ENCODE measurements around the gene GNMT.
"Not testable (repeated sequence)": the region's sequence is repeated elsewhere in the genome, so short reads cannot be mapped to it uniquely, and the experiment has no call there.

GNMT gene

DNA sequence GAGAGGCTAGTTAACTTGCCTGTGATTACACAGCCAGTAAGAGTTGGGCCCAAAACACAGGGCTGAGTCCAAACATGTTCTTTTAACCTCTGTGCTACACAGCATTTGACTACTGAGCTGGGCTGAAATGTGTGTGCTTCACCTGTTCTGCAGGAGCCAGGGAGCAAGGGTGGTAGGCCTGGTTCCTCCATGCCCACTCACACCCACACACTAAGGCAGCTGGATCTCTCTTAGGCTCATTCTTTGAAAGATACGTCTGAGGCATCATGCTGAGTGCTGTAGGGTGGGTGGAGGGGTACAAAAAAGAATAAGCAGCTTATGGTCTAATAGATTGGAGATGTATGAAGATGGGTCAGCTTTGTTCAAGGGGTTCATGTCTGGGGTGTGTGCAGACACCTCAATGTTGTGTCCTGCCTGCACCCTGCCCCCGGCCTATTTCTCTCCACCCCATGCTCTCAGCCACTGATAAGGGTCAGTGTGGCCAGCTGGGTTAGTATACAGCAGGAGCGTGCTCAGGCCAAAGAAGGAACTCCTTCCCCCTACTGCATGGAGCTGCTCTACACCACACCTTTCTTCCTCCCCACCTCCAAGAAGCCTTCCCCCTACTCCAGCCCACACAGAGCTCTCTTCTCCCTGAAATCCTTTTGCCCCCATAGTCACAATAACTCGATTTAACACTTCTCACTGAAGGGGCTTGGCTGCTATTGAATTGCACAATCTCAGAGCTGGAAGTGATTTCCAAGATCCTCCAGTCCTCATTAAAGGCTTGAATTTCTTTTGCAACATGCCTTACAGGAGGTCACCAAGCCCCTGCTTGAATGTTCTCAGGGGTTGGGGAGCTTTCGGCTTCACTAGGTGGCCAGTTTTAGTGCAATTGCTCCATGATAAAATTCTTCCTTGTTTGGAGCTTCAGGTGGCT is 27.2 kb downstream of the GNMT start:
- no peak overlapping the region for H3K27ac ChIP-seq (ENCODE audit: low read depth in 2 of 2, low read length in 2 of 2)
- no peaks in the 10 kb centered on the region for H3K9me3 ChIP-seq (ENCODE audit: control insufficient read depth in 2 of 2, low read length in 2 of 2)
- no peaks in the 10 kb centered on the region for H3K27me3 ChIP-seq (ENCODE audit: control insufficient read depth in 2 of 2, insufficient read depth in 2 of 2, low read length in 2 of 2)
- no peak overlapping the region for H3K9ac ChIP-seq (ENCODE audit: low read depth in 1 of 2, low read length in 2 of 2)
- peaks cover 22 to 27% of the 10 kb centered on the region in 2 donors for H3K4me1 ChIP-seq (ENCODE audit: control insufficient read depth in 2 of 2, insufficient read depth in 2 of 2, low read length in 2 of 2)
- H3K4me3 ChIP-seq (ENCODE audit: low read length in 2 of 2): no peak overlapping the region
- peaks cover 13 to 14% of the 10 kb centered on the region in 2 donors for H3K36me3 ChIP-seq (ENCODE audit: control insufficient read depth in 2 of 2, insufficient read depth in 2 of 2, low read length in 2 of 2)

DNA sequence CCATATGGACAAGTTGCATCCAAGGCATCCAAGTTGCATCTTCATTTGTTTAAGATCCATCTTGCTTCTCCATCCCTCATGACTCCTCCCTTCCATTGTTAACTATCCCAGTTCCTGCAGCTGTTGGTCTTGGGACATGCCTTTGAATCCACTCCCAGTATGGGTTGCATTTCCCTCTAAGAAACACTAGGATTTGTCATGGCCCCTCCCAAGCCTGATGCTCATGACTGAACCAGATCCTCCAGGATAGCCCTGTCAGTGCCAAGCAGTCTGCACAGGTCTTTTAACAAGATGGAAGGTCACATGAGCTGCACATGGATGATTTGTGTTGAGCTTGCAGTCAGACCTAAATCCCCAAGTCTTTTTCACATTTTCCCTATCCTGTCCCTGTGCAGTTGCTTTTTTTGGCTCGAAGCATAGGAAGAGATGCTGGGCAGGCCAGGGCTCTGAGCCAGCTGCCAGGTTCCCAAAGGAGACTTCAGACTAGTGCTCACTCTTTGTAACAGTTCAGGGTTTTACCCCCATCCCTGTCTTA is 28.0 kb downstream of the GNMT start:
- no peak overlapping the region for H3K4me3 ChIP-seq (ENCODE audit: low read length in 2 of 2)
- H3K36me3 ChIP-seq (ENCODE audit: control insufficient read depth in 2 of 2, insufficient read depth in 2 of 2, low read length in 2 of 2): peaks cover 13 to 14% of the 10 kb centered on the region in 2 donors
- no peaks in the 10 kb centered on the region for H3K9me3 ChIP-seq (ENCODE audit: control insufficient read depth in 2 of 2, low read length in 2 of 2)
- no peak overlapping the region for H3K27ac ChIP-seq (ENCODE audit: low read depth in 2 of 2, low read length in 2 of 2)
- H3K27me3 ChIP-seq (ENCODE audit: control insufficient read depth in 2 of 2, insufficient read depth in 2 of 2, low read length in 2 of 2): no peaks in the 10 kb centered on the region
- peaks cover 21 to 27% of the 10 kb centered on the region in 2 donors for H3K4me1 ChIP-seq (ENCODE audit: control insufficient read depth in 2 of 2, insufficient read depth in 2 of 2, low read length in 2 of 2)
- no peak overlapping the region for H3K9ac ChIP-seq (ENCODE audit: low read depth in 1 of 2, low read length in 2 of 2)

DNA sequence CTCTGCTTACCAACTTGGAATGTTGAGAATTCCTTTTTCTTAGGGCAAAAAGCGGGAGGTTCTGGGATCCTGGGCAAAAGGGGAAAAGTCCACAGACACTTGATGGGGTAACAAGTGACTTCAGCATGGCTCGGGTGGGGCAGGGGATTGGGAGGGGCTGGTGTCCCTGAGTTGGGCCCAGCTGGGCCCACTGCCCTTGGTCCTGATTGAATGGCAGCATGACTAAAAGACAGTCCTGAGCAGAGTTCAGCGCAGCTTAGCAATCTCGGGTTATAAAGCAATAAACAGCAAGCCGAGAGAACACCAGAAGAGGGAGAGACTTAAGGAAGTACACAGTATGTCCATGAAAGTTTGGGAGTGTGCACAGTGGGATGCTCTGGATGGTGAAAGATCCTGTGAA is 29.4 kb downstream of the GNMT start:
- no peak overlapping the region for H3K4me3 ChIP-seq (ENCODE audit: low read length in 2 of 2)
- no peaks in the 10 kb centered on the region for H3K27me3 ChIP-seq (ENCODE audit: control insufficient read depth in 2 of 2, insufficient read depth in 2 of 2, low read length in 2 of 2)
- peak overlapping the region; percentile 56 to 70 for H3K27ac ChIP-seq (ENCODE audit: low read depth in 2 of 2, low read length in 2 of 2)
- no peak overlapping the region for H3K9ac ChIP-seq (ENCODE audit: low read depth in 1 of 2, low read length in 2 of 2)
- peaks cover 17 to 22% of the 10 kb centered on the region in 2 donors for H3K4me1 ChIP-seq (ENCODE audit: control insufficient read depth in 2 of 2, insufficient read depth in 2 of 2, low read length in 2 of 2)
- H3K36me3 ChIP-seq (ENCODE audit: control insufficient read depth in 2 of 2, insufficient read depth in 2 of 2, low read length in 2 of 2): peaks cover 13 to 14% of the 10 kb centered on the region in 2 donors
- no peaks in the 10 kb centered on the region for H3K9me3 ChIP-seq (ENCODE audit: control insufficient read depth in 2 of 2, low read length in 2 of 2)

DNA sequence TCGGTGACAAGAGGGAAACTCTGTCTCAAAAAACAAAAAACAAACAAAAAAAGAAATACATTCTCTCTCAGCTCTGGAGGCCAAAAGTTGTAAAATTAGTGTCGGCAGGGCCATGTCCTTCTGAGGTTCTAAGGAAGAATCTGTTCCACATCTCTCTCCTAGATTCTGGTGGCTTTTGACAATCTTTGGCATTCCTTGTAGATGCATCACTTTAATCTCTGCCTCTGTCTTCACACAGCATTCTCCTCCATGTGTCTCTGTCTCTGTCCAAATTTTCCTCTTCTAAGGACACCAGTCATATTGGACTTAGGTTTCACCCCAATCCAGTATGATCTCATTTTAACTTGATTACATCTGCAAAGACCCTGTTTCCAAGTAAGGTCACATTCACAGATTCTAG is 32.9 kb downstream of the GNMT start:
- Histone ChIP-seq H3K4me3 (ENCODE audit: low read length in 2 of 2) (no peak overlapping the region), H3K36me3 (ENCODE audit: control insufficient read depth in 2 of 2, insufficient read depth in 2 of 2, low read length in 2 of 2) (peaks cover 13 to 14% of the 10 kb centered on the region in 2 donors), H3K9ac (ENCODE audit: low read depth in 1 of 2, low read length in 2 of 2) (no peak overlapping the region)

DNA sequence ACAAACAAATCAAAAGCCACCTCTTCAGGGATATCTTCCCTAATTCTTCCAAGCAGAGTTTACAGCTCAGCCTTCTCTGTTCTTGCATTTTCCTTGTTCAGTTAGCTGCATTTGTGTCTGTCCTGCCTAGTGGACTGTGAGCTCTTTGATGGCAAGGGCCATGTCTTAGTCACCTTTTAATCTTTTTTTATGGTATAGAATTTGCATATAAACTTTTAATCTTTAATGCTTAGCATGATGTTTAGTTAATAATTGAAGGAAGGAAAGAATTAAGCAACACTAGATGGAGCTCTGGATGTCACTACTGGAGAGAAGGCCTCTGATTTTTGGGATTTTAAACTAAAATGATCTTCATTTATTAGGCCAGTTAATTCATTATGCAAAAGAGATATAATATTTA is 36.0 kb downstream of the GNMT start:
- H3K36me3 ChIP-seq (ENCODE audit: control insufficient read depth in 2 of 2, insufficient read depth in 2 of 2, low read length in 2 of 2): peaks cover 4 to 9% of the 10 kb centered on the region in 2 donors
- H3K27me3 ChIP-seq (ENCODE audit: control insufficient read depth in 2 of 2, insufficient read depth in 2 of 2, low read length in 2 of 2): no peaks in the 10 kb centered on the region
- no peaks in the 10 kb centered on the region for H3K4me1 ChIP-seq (ENCODE audit: control insufficient read depth in 2 of 2, insufficient read depth in 2 of 2, low read length in 2 of 2)
- no peak overlapping the region for H3K27ac ChIP-seq (ENCODE audit: low read depth in 2 of 2, low read length in 2 of 2)
- no peak overlapping the region for H3K9ac ChIP-seq (ENCODE audit: low read depth in 1 of 2, low read length in 2 of 2)
- H3K9me3 ChIP-seq (ENCODE audit: control insufficient read depth in 2 of 2, low read length in 2 of 2): no peaks in the 10 kb centered on the region
- no peak overlapping the region for H3K4me3 ChIP-seq (ENCODE audit: low read length in 2 of 2)

More for the DNA sequence above, 32.9 kb downstream of the GNMT start:
- Histone ChIP-seq H3K27me3 (ENCODE audit: control insufficient read depth in 2 of 2, insufficient read depth in 2 of 2, low read length in 2 of 2) (no peaks in the 10 kb centered on the region), H3K9me3 (ENCODE audit: control insufficient read depth in 2 of 2, low read length in 2 of 2) (no peaks in the 10 kb centered on the region), H3K4me1 (ENCODE audit: control insufficient read depth in 2 of 2, insufficient read depth in 2 of 2, low read length in 2 of 2) (peaks cover 5 to 7% of the 10 kb centered on the region in 2 donors), H3K27ac (ENCODE audit: low read depth in 2 of 2, low read length in 2 of 2) (no peak overlapping the region)

DNA sequence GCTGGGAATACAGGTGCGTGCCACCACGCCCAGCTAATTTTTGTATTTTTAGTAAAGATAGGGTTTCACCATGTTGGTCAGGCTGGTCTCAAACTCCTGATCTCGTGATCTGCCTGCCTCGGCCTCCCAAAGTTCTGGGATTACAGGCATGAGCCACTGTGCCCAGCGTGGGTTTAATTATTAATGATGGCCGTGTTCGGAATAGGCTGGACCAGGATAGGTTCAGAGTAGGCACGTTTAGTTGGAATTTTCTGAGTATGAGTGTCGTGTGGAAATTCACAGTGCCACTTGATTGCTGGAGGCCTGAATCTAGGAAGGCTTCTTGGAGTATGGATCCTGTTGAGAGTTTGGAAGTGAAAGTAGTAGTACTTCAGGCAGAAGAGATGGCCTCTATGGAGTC is 37.7 kb downstream of the GNMT start:
- H3K4me3 ChIP-seq (ENCODE audit: low read length in 2 of 2); H3K27ac ChIP-seq (ENCODE audit: low read depth in 2 of 2, low read length in 2 of 2); H3K9me3 ChIP-seq (ENCODE audit: control insufficient read depth in 2 of 2, low read length in 2 of 2); H3K27me3 ChIP-seq (ENCODE audit: control insufficient read depth in 2 of 2, insufficient read depth in 2 of 2, low read length in 2 of 2); H3K9ac ChIP-seq (ENCODE audit: low read depth in 1 of 2, low read length in 2 of 2); H3K4me1 ChIP-seq (ENCODE audit: control insufficient read depth in 2 of 2, insufficient read depth in 2 of 2, low read length in 2 of 2); H3K36me3 ChIP-seq (ENCODE audit: control insufficient read depth in 2 of 2, insufficient read depth in 2 of 2, low read length in 2 of 2): not testable (repeated sequence)

DNA sequence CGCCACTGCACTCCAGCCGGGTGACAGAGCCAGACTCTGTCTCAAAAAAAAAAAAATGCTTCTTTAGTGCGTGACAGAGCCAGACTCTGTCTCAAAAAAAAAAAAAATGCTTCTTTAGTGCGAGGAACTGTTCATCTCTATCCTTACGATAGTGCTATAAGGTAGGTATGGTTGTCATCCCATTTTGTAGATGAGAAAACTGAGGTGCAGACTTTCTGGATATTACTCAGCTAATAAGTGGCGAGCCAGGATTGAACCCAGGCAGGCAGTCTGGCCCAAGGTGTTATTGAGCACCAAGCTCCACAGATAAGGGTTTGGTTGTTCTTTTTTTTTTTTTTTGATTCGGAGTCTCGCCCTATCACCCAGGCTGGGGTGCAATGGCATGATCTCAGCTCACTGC is 41.3 kb downstream of the GNMT start:
- H3K36me3 ChIP-seq (ENCODE audit: control insufficient read depth in 2 of 2, insufficient read depth in 2 of 2, low read length in 2 of 2): peaks cover 7 to 16% of the 10 kb centered on the region in 2 donors
- H3K27ac ChIP-seq (ENCODE audit: low read depth in 2 of 2, low read length in 2 of 2): no peak overlapping the region

DNA sequence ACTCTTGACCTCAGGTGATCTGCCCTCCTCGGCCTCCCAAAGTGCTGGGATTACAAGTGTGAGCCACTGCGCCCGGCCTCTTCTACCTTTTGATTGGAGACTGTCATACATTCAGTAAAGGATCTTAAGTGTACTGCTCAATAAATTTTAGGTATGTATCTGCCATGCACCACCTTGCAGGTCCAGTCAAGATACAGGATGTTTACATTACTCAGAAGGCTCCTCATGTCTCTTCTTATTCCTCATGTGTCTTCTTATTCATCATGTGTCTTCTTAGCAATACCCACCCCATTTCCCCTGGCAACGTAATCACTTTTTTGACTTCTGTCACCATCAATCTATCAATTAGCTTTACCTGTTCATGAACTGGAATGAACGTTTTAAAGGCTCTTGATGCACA is 45.3 kb downstream of the GNMT start:
- Histone ChIP-seq H3K27me3 (ENCODE audit: control insufficient read depth in 2 of 2, insufficient read depth in 2 of 2, low read length in 2 of 2) (no peaks in the 10 kb centered on the region), H3K27ac (ENCODE audit: low read depth in 2 of 2, low read length in 2 of 2) (no peak overlapping the region), H3K9me3 (ENCODE audit: control insufficient read depth in 2 of 2, low read length in 2 of 2) (no peaks in the 10 kb centered on the region), H3K36me3 (ENCODE audit: control insufficient read depth in 2 of 2, insufficient read depth in 2 of 2, low read length in 2 of 2) (peaks cover 39 to 49% of the 10 kb centered on the region in 2 donors), H3K9ac (ENCODE audit: low read depth in 1 of 2, low read length in 2 of 2) (no peak overlapping the region), H3K4me3 (ENCODE audit: low read length in 2 of 2) (no peak overlapping the region), H3K4me1 (ENCODE audit: control insufficient read depth in 2 of 2, insufficient read depth in 2 of 2, low read length in 2 of 2) (no peaks in the 10 kb centered on the region)

More for the DNA sequence above, 41.3 kb downstream of the GNMT start:
- Histone ChIP-seq H3K9ac (ENCODE audit: low read depth in 1 of 2, low read length in 2 of 2) (no peak overlapping the region), H3K4me3 (ENCODE audit: low read length in 2 of 2) (no peak overlapping the region), H3K9me3 (ENCODE audit: control insufficient read depth in 2 of 2, low read length in 2 of 2) (no peaks in the 10 kb centered on the region), H3K27me3 (ENCODE audit: control insufficient read depth in 2 of 2, insufficient read depth in 2 of 2, low read length in 2 of 2) (no peaks in the 10 kb centered on the region), H3K4me1 (ENCODE audit: control insufficient read depth in 2 of 2, insufficient read depth in 2 of 2, low read length in 2 of 2) (no peaks in the 10 kb centered on the region)

DNA sequence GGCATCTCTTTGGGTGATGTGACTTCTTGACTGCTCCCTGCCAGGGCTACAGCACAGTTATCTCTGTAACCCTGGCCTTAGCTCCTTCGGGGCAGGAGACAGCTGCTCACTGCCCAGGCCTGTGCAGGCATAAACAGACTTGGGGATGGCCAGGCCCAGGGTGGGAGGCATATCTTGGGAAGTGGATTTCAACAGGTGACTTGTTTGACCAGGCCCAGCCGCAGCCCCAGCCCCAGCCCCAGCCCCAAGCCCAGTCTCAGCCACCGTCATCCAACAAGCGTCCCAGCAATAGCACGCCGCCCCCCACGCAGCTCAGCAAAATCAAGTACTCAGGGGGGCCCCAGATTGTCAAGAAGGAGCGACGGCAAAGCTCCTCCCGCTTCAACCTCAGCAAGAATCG is 45.7 kb downstream of the GNMT start:
- H3K27me3 ChIP-seq (ENCODE audit: control insufficient read depth in 2 of 2, insufficient read depth in 2 of 2, low read length in 2 of 2): no peaks in the 10 kb centered on the region
- H3K4me1 ChIP-seq (ENCODE audit: control insufficient read depth in 2 of 2, insufficient read depth in 2 of 2, low read length in 2 of 2): no peaks in the 10 kb centered on the region
- H3K36me3 ChIP-seq (ENCODE audit: control insufficient read depth in 2 of 2, insufficient read depth in 2 of 2, low read length in 2 of 2): peaks cover 43 to 53% of the 10 kb centered on the region in 2 donors
- no peak overlapping the region for H3K27ac ChIP-seq (ENCODE audit: low read depth in 2 of 2, low read length in 2 of 2)
- H3K9me3 ChIP-seq (ENCODE audit: control insufficient read depth in 2 of 2, low read length in 2 of 2): no peaks in the 10 kb centered on the region
- no peak overlapping the region for H3K4me3 ChIP-seq (ENCODE audit: low read length in 2 of 2)
- no peak overlapping the region for H3K9ac ChIP-seq (ENCODE audit: low read depth in 1 of 2, low read length in 2 of 2)

DNA sequence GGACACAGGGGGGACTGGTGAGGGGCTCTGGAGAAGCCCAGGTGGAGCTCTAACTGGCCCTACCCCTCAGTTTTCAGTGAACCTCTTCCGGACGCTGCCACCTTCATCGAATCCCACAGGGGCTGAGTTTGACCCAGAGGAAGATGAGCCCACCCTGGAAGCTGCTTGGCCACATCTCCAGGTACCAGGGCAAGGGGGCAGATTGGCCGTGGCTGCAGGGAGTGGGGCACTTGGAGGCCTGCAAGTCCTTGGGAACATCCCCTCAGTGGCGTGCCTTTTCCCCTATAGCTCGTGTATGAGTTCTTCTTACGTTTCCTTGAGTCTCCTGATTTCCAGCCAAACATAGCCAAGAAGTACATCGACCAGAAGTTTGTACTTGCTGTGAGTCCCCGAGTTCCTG is 46.6 kb downstream of the GNMT start:
- Histone ChIP-seq H3K9me3 (ENCODE audit: control insufficient read depth in 2 of 2, low read length in 2 of 2) (no peaks in the 10 kb centered on the region), H3K36me3 (ENCODE audit: control insufficient read depth in 2 of 2, insufficient read depth in 2 of 2, low read length in 2 of 2) (peaks cover 49 to 61% of the 10 kb centered on the region in 2 donors), H3K27ac (ENCODE audit: low read depth in 2 of 2, low read length in 2 of 2) (no peak overlapping the region), H3K4me3 (ENCODE audit: low read length in 2 of 2) (no peak overlapping the region), H3K27me3 (ENCODE audit: control insufficient read depth in 2 of 2, insufficient read depth in 2 of 2, low read length in 2 of 2) (no peaks in the 10 kb centered on the region), H3K9ac (ENCODE audit: low read depth in 1 of 2, low read length in 2 of 2) (no peak overlapping the region), H3K4me1 (ENCODE audit: control insufficient read depth in 2 of 2, insufficient read depth in 2 of 2, low read length in 2 of 2) (peaks cover 0 to under 1% of the 10 kb centered on the region in 2 donors)

Measured in mucosa of rectum (tissue), 2 donors.